DMS114 treated with DMSO at 0.1 percent for 48 hours (cell line): Measurements from ENCODE around the gene CACNA1G.

Experiments used
- DNase-seq: peaks from one replicate; lab custom pipeline; 2025; ENCODE audit not compliant: unreplicated experiment; lab: John Stamatoyannopoulos, UW

Gene CACNA1G

DNA sequence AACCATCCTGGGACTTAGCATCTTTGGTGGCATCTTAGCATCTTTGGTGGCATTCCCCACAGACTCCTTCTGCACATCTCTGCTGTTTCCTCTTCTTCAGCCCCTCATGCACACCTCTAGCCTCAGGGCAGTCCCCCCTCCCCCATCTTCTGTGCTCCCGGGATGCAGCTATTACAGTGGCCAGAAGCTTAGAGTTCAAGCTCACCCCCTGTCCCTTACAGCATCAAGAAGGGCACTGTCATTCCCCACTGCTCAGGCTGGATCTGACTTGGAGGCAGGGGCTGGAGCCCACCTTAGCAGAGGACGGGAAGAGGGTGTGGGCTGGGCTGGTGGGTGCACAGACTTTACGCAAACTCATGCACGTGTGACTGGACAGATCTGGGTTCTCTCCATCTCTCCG, 27.3 kb upstream of the CACNA1G start:
- no peak for DNase-seq

DNA sequence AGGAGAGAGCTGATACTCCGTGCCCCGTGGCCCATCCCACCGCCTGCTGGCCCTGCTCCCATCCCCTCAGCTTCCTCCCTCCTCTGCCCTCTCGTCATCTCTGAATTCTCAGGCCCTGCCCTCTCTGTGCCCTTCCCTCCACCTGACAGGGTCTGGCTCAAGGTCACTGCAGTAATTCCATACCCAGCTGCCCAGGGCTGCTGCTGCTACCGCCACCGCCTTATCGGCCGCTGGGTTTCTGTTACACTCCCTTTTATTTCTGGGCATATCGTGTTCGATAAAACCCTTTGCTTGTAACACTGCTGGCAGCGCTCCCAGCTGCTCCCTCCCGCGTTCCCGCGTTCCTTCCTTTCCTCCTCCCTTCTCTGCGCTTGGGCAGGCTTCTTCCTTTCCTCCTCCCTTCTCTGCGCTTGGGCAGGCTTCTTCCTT, 26.8 kb upstream of the CACNA1G start:
- no peak for DNase-seq

DNA sequence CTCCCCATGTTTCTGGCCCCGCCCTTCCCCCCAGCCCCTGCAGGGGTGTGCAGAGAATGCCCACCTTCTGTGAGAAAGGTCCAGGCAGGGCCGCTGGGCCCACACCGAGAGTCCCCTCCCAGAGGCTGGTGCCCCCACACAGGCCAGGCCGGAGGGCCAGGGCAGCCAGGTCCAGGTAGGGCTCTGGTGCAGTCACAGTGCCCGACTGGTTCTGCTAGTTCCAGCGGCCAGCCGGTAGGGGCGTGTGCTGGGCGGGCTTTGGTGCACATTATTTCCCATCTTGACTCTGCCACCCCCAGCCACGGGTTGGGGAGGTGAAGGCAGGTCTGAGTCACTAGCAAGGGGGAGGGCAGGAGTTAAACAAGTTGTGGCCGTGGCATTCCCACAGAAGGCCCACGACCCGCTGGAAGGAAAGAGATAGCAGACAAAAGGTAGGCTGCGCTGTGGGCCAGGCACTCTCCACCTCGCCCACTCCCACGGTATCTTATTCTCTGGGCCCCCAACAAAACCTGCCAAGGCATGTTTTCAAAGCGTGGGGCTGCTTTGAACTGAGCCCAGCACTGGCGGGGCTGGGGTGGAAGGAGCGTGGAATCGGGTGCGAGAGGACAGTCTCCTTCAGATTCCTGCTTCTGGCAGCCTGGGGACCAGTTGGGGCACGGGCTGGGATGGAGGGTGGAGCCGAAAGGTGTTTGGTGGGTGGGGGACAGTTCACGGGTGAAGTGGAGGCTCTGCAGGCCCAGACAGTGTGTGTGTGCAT, 26.1 kb upstream of the CACNA1G start:
- DNase-seq: no peak

DNA sequence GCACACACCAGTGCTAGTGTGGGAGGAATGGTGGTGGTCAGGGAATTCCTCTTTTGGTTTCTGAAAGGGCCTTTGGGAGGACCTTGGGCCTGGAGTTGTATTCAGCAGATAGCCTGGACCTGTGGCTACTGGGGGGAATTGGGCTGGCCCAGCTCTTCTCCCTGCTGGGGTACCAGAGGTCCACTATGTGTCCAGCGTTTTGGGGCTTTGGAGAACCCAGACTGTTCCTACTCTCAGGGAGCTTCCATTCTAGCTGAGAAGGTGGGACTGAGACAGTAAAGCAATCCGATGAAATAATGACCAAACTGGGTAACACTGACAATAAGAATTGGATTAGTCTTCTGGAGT, 25.6 kb upstream of the CACNA1G start:
- DNase-seq: no peak

DNA sequence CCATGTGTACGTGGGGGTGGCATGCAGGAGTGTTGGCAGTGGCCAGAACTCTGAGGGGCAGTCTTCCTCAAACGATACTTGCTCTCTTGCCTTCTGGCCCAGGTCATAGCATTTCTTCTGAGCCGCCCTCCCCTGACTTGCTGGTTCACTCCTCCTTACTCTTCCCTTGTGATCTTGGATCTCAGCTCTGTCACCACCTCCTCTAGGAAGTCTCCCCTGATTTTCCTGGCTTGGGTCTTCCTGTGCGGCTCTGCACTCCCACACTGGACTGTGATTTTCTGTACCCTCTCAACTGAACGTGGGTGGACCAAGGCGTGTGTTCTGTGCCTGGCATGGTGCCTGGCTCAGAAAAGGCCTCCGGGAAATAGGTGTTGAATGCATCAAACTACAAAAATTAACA, 25.1 kb upstream of the CACNA1G start:
- DNase-seq: no peak

DNA sequence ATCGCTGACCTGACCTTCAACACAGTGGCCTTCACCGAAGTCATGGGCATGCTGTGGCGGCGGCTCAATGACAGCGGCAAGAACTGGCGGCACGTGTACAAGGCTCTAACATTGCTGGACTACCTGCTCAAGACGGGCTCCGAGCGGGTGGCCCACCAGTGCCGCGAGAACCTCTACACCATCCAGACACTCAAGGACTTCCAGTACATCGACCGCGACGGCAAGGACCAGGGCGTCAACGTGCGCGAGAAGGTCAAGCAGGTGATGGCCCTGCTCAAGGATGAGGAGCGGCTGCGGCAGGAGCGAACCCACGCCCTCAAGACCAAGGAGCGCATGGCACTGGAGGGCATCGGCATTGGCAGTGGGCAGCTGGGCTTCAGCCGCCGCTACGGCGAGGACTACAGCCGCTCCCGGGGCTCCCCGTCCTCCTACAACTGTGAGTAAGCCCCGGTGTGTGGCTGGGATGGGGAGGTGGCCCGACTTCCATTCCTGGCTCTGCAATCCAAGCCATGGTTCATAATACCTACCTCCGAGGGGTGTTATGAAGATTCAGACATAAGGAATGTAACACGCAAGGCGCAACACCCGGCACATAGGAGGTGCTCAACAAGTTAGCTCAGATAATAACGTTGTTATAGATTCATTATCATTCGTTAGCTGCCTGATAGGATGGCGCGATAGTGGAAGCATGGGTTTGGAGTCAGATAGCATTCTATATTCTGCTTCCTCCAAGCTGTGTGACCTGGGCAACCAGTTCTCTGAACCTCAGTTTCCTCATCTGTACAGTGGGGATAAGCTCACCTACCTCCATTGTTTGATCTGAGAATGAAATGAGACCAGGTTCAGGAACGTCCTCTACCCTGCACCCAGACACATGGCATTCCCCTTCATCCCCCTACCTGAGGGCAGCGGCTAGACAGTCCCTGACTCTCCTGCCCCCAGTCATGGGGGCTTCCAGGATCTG, 23.6 kb upstream of the CACNA1G start:
- DNase-seq: no peak

DNA sequence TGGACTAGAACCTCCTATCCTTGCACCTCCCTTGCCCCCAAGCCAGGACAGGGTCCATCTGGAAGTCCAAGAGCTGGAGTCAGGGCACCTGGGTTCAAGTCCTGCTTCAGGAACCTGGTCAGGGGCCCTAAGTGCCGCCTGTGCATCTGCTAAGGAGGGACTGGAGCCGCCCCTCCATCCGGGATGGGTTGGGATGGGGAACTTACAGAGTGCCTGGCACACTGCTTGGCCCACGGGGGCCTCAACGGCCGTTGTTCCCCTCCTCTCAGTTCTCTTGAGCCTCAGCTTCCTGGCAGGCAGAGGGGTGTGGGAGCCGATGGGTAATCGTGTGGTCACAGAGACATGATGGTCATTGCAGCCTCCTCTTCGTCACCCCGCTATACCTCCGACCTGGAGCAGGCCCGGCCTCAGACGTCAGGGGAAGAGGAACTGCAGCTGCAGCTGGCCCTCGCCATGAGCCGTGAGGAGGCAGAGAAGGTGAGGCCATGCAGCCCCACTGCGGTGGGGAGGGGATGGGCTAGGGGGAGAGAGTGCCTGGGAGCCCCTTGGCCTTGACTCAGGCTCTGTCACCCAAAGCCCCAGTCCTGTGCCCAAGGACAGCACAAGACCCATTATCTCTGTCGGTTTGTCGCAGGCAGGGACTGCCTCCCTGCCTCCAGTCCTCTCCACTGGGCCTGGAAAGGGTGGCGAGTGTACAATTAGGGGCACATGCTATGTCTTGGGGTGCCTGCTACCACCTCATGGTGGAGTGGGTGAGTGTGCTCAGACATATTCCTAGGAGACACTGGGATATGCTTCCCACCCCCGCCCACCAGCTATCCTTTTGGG, 22.6 kb upstream of the CACNA1G start:
- no peak for DNase-seq

DNA sequence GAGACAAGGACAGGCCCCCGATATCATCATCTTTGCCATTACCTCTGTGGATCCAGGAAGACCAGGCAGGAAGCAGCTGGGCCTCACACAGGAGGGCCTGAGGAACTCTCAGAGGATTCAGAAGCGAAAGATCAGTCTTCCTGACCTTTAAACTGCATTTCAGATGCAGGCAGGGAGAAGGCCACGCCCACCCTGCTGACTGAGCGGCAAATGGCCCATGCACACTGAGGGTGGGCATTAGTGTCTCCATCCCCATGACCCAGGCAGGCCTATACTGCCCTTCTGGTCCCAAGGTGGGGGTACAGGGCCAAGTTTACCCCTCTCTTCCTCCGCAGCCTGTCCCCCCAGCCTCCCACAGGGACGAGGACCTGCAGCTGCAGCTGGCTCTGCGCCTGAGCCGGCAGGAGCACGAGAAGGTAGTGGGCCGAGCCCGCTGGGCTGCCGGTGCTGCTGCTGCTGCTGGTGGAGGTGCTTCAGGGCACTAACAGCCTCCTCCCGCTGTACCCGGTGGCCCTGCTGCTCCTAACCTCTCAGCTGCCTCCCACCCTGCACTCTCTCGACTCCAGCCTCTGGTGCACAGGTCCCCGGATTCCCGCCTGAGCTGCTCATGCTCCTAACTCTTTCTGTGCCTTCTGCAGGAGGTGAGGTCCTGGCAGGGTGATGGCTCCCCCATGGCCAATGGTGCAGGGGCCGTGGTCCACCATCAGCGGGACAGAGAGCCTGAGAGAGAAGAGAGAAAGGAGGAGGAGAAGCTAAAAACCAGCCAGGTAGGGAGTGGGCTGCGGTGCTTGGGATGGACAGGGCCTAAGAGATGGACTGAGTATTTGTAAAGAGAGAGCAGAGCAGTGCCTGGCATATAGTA, 21.7 kb upstream of the CACNA1G start:
- no peak for DNase-seq

DNA sequence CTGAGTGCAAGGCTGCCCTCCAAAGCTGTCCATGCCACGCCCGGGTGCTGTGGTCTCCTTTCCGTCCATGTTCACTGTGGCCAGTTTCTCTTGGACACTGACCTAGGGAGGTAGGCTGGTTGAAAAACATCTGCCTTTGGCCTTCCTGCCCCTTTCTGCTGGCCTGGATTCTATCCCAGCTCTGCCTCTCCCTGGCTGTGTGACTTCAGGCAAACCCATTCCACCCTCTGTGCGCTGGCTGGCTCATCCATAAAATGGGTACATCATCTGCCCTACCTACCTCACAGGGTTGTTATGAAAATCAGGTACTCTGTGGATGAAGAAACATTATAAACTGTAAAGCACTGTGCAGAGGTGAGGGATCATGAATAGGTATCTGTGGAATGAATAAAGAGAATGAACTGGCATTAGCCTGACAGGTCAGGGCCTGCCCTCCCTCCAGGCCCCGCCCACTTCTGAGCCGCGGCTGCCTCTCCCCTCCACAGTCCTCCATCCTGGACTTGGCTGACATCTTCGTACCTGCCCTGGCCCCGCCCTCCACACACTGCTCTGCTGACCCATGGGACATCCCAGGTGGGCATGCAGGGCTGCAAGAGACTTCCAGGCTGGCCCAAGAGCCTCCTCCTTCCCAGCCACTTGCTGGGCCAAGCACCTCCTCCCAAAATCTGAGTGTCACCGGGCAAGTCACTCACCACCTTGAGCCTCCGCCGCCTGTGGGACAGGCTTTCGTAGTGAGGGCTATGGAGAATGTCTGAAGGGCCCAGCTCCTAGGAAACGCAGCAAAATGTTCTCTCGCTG, 20.6 kb upstream of the CACNA1G start:
- DNase-seq: no peak

DNA sequence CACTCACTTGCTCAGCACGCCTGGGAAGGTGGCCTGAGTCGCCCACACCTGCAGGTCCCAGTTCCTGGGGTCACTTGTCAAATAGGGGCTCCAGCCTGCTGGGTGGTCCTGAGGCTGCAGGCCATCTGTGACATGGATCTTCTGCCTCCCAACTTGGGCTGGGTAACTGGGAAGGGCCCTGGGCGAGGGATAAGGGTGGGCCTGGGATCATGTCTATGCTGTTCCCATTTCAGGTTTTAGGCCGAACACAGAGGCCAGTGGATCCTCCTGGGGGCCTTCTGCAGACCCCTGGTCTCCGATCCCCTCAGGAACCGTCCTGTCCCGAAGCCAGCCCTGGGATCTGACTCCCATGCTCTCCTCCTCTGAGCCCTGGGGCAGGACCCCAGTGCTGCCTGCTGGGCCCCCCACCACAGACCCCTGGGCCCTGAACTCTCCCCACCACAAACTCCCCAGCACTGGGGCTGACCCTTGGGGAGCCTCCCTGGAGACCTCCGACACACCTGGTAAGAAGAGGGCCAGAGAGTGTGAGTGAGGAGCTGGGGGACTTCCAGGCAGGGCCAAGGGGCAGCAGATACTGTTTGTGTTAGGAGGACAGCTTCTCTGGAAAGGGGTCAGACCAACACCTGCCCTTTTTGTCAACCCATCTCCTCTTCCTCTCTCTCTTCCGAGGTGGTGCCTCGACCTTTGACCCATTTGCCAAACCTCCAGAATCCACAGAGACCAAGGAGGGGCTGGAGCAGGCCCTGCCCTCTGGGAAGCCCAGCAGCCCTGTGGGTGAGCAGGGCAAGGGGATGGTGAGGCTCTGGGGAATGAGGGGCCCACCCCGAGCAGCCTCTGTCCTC, 19.7 kb upstream of the CACNA1G start:
- no peak for DNase-seq

DNA sequence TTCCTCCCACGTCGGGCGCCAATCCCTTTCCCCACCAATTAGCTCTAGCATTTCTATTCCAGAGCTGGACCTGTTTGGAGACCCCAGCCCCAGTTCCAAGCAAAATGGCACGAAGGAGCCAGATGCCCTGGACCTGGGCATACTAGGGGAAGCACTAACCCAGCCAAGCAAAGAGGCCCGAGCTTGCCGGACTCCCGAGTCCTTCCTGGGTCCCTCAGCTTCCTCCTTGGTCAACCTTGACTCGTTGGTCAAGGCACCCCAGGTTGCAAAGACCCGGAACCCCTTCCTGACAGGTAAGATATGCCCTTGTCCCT, 19.2 kb upstream of the CACNA1G start:
- no peak for DNase-seq

DNA sequence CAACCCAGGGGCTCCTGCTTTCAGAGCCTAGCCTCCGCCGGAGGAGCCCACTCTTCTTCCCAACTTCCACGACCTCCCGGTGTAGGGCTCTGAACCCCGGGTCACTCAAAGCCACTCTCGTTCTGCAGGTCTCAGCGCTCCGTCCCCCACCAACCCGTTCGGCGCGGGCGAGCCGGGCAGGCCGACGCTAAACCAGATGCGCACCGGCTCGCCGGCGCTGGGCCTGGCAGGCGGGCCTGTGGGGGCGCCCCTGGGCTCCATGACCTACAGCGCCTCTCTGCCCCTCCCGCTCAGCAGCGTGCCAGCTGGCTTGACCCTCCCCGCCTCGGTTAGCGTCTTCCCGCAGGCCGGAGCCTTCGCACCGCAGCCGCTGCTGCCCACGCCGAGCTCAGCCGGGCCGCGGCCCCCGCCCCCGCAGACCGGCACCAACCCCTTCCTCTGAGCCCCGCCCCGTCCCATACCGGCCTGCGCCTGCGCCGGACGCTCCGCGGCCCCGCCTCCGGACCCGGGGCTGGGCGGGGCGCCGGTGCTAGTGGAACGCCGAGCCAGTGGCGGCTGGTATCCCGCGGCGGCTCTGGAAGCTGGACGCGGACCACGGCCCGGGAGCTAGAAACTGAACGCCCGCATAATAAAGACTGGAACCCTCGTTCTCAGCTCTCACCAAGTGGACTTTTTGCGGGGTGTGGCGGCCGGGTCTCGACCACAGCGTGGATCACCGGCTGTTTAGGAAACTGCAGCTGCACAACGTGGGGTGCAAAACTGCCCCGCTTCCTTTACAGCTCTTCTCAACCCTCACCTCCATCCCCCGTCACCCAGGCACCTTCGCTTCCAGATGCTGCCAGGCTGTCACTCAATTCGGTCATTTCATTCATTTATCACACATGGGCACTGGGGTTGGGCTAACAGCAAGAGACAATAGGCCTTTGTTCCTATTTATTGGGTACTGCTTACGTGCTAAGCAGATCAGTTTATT, 18.5 kb upstream of the CACNA1G start:
- peak; percentile 46 for DNase-seq

DNA sequence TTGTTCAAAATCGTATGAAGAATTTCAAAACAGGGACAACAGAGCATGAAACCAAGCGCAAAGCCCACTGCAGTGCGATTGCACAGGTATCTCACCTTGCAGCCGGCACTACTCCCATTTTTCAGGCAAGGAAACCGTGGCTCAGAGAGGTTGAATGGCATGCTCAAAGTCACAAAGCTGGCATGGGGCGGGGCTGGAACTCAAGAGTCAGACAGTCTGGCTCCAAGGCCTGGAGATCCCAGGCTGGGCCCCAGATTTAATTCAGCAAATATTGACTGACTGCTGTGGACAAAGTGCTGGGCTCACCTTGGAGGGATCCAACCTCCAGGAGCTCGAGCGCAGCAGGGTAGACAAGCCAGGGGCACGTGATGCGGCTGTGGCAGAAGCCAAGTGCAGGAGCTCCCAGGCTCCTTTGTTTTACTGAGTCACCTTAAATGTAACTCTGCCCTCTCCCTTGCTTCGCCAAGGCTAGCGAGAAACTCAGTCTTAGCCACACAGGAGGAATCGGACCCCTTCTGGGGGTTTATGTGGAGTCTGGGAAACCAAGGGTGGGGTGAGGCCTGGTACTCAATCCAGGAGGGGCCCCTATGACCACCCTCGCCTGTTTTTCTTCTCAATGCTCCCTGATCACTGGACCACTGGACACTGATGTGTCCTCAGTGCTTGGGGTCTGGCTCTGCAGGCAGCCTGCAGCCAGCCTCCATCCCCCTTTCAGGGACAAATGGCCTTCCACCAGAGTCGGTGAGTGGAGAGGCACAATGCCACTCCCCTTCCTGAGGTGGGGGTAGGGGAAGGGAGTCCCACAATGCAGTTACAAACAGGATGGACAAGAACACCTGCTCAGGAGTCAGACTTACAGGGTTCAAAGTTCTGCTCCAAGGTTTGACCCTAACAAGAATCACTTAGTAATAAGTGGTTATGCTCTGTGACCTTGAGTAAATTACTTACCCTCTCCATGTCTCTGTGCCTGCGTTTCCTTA, 17.4 kb upstream of the CACNA1G start:
- DNase-seq: no peak

DNA sequence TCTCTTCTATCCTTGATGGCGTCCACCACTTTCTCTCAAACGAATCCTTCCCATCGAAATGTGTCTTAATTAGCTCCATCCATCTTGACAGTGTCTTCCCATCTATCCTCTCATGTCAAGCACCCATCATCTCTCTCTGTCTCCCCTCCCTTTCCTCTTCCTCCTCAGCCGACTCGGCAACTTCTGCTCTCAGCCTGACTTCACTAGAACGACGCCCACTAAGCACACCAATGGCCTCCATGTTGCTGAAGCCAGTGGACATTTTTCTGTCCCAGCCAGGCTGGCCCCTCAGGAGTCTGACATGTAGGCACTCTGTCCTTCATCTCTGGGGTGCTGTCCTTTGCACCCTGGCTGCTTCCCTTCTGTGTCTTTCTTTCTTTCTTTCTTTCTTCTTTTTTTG, 16.0 kb upstream of the CACNA1G start:
- DNase-seq: no peak

DNA sequence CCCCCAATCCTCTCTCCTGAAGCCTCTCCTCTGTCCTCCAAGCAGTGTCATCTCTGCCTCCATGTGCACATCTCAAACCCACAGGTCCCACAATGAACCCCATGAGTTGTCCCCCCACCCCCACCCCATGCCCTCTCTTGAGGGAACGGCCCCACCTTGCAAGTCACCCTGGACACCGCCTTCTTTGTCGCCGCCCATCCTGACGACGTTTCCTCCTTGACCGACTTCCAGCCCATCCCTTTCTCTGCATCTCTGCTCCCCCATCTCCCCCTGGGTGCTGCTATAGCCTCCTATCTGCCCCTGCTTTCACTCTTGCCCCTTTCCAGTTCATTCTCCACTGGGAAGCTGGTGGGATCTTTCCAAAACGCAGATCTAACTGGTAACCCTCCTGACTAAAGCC, 15.2 kb upstream of the CACNA1G start:
- DNase-seq: no peak

DNA sequence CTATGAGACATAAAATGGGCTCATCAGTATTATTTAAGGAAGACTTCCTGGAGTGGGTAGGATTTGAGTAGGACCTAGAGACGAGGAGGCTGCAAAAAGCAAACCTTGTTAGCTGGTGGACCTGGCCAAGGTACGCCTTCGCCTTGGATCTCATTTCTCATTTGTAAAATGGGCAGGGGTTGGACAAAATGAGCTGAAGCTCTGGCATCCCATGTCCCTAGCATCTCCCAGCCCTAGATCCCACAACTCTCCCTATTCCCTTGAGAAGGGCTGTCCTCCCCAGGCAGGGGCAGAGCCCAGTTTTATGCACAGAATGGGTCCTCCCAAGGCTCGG, 13.8 kb upstream of the CACNA1G start:
- DNase-seq: no peak
